Measurements from ENCODE around the gene MYO15B. TPM values are rescaled to one million over a fixed set of nuclear protein-coding genes. Genes with fewer than 3 reads are reported as not detected.

MYO15B gene
- total and polyA plus RNA-seq, 2 of the 13 experiments (the other 11 are each of a cell fraction or from before 2014, with no cell fraction given): 2.8 to 8.1 TPM

DNA sequence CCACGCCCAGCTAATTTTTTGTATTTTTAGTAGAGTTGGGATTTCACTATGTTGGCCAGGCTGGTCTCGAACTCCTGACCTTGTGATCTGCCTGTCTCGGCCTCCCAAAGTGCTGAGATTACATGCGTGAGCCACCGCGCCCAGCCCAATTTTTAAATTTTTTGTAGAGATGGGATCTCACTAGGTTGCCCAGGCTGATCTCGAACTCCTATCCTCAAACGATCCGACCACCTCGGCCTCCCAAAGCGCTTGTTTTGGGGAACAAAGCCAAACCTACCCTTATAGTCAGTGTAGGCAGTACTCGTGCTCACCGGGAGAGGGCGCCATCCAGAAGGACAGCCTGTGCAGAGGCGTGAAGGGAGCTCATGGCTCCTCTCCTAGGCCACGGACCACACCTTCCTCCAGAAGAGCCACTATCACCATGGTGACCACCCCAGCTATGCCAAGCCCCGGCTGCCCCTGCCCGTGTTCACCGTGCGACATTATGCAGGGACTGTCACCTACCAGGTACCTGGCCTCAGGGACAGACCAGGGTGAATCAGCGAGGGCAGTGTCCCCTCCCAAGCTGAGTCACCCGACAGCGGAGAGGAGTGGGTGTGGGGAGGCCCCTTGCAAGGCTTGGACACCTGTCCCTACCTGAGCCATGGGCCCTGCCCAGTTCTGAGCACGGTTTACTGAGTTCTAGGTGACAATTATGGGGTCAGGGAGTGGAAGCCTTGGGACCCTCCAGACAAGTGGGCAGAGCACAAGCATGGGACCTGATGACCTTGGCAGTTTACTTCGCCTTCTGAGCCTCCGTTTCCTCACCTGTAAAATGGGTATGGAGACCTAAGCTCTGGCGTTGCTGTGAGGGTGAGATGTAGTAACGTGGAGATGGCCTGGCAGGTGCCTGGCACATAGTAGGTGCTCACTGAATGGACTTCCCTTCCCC lies 13.7 kb downstream of the MYO15B start (continued):
- TF ChIP-seq ZNF326 (CRISPR knock-in tag; IDR thresholded peaks at IDR 0.05; ENCODE audit: borderline replicate concordance) (no peak), TOPORS (CRISPR knock-in tag; IDR thresholded peaks at IDR 0.05) (no peak), GLMP (CRISPR knock-in tag; IDR thresholded peaks at IDR 0.05; ENCODE audit: borderline replicate concordance) (no peak), ARNTL (CRISPR knock-in tag; IDR thresholded peaks at IDR 0.05) (no peak), TEF (CRISPR knock-in tag; IDR thresholded peaks at IDR 0.05) (no peak), SSRP1 (CRISPR knock-in tag; IDR thresholded peaks at IDR 0.05) (0 out of 2 replicates have a peak, but pooled peaks have one; percentile 55), ZNF775 (CRISPR knock-in tag; IDR thresholded peaks at IDR 0.05; ENCODE audit: borderline replicate concordance) (no peak), ZFP1 (CRISPR knock-in tag; IDR thresholded peaks at IDR 0.05) (no peak), ZBTB49 (CRISPR knock-in tag; IDR thresholded peaks at IDR 0.05; ENCODE audit: borderline replicate concordance) (no peak), ZNF30 (CRISPR knock-in tag; IDR thresholded peaks at IDR 0.05) (no peak), IRF9 (CRISPR knock-in tag; IDR thresholded peaks at IDR 0.05; ENCODE audit: borderline replicate concordance) (0 out of 2 replicates have a peak, but pooled peaks have one; percentile 63), ZNF839 (CRISPR knock-in tag; IDR thresholded peaks at IDR 0.05; ENCODE audit: borderline replicate concordance) (no peak), ZNF615 (CRISPR knock-in tag; IDR thresholded peaks at IDR 0.05; ENCODE audit: borderline replicate concordance) (no peak), SUZ12 (IDR thresholded peaks at IDR 0.05; ENCODE audit: low read depth, low read length) (no peak), ZNF496 (CRISPR knock-in tag; IDR thresholded peaks at IDR 0.05; ENCODE audit: insufficient replicate concordance) (no peak), ZNF607 (CRISPR knock-in tag; IDR thresholded peaks at IDR 0.05; ENCODE audit: borderline replicate concordance) (no peak), MEIS2 (CRISPR knock-in tag; IDR thresholded peaks at IDR 0.05) (no peak)
- TF ChIP-seq, protein P1, sequence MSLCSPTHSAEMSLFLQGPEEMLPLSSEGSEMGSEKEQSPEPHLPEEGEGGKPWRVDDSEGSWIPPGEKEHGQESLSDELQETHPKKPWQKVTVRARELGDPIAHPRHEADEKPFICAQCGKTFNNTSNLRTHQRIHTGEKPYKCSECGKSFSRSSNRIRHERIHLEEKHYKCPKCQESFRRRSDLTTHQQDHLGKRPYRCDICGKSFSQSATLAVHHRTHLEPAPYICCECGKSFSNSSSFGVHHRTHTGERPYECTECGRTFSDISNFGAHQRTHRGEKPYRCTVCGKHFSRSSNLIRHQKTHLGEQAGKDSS (CRISPR knock-in tag; IDR thresholded peaks at IDR 0.05; ENCODE audit: borderline replicate concordance, low read depth): 0 out of 2 replicates have a peak, but pooled peaks have one; percentile 23
- TF ChIP-seq, protein P2, sequence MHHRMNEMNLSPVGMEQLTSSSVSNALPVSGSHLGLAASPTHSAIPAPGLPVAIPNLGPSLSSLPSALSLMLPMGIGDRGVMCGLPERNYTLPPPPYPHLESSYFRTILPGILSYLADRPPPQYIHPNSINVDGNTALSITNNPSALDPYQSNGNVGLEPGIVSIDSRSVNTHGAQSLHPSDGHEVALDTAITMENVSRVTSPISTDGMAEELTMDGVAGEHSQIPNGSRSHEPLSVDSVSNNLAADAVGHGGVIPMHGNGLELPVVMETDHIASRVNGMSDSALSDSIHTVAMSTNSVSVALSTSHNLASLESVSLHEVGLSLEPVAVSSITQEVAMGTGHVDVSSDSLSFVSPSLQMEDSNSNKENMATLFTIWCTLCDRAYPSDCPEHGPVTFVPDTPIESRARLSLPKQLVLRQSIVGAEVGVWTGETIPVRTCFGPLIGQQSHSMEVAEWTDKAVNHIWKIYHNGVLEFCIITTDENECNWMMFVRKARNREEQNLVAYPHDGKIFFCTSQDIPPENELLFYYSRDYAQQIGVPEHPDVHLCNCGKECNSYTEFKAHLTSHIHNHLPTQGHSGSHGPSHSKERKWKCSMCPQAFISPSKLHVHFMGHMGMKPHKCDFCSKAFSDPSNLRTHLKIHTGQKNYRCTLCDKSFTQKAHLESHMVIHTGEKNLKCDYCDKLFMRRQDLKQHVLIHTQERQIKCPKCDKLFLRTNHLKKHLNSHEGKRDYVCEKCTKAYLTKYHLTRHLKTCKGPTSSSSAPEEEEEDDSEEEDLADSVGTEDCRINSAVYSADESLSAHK (CRISPR knock-in tag; IDR thresholded peaks at IDR 0.05; ENCODE audit: borderline replicate concordance): no peak

Data from HepG2 (cell line).